ENCODE data around the gene SLC52A3.

SLC52A3 gene

GRCh38 chr20:753897-754635 is 14.2 kb downstream of the SLC52A3 start:
- TF ChIP-seq POLR2A (IDR thresholded peaks at IDR 0.05; ENCODE audit: low read depth, low read length), result no peak
- DNase-seq (ENCODE audit: insufficient read length, low spot score) (no peak), FAIRE-seq (no peak)

DNA sequence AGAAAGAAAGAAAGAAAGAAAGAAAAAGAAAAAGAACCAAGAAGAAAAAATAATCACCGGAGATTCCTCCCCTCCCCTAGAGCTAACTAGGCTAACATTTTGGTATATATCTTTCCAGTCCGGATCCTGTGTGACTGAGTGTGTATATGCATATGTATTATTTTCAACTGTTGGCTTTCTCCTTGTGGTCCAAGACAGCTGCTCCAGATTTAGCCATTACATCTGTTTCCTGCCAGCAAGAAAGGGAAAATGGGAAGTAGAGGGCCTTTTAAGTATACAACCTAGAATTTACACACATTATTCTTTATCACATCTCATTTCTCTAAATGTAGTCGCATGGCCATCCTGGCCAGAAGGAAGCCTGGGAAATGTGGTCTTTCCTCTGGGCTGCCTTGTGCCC is 15.2 kb downstream of the SLC52A3 start:
- DNase-seq (ENCODE audit: insufficient read length, low spot score), result no peak
- no peak for TF ChIP-seq POLR2A (IDR thresholded peaks at IDR 0.05; ENCODE audit: low read depth, low read length)
- no peak for FAIRE-seq

DNA sequence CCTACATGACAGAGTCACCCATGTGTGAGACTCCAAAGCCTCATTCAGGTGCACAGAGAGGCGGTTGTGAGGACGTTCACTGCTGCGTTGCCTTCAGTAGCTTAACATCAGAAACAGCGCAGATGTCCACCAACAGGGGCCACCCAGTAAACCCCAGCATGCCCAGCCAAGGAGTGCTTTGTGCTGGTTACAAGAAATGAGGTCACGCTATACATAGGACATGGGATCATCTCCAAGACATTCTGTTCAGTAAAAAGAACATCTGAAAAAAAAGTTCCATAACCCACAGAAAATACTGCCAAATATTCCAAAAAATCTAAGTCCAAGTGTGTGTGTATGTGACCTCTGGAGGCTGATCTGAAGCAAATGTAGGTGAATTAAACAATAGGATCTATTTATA is 16.0 kb downstream of the SLC52A3 start:
- TF ChIP-seq POLR2A (IDR thresholded peaks at IDR 0.05; ENCODE audit: low read depth, low read length), result no peak
- no peak for FAIRE-seq
- DNase-seq (ENCODE audit: insufficient read length, low spot score), result no peak

- no peak for FAIRE-seq
- DNase-seq (ENCODE audit: insufficient read length, low spot score), result no peak
- no peak for TF ChIP-seq POLR2A (IDR thresholded peaks at IDR 0.05; ENCODE audit: low read depth, low read length)
These were observed 16.5 kb downstream of the SLC52A3 start for GRCh38 chr20:751761-752160.

- no peak for TF ChIP-seq POLR2A (IDR thresholded peaks at IDR 0.05; ENCODE audit: low read depth, low read length)
These were observed 17.5 kb downstream of the SLC52A3 start for GRCh38 chr20:750801-751200.

GRCh38 chr20:745683-746301 is 22.5 kb downstream of the SLC52A3 start:
- DNase-seq (ENCODE audit: insufficient read length, low spot score) (no peak), FAIRE-seq (no peak)
- TF ChIP-seq POLR2A (IDR thresholded peaks at IDR 0.05; ENCODE audit: low read depth, low read length), result no peak

More at GRCh38 chr20:750801-751200, 17.5 kb downstream of the SLC52A3 start:
- FAIRE-seq (no peak), DNase-seq (ENCODE audit: insufficient read length, low spot score) (no peak)

DNA sequence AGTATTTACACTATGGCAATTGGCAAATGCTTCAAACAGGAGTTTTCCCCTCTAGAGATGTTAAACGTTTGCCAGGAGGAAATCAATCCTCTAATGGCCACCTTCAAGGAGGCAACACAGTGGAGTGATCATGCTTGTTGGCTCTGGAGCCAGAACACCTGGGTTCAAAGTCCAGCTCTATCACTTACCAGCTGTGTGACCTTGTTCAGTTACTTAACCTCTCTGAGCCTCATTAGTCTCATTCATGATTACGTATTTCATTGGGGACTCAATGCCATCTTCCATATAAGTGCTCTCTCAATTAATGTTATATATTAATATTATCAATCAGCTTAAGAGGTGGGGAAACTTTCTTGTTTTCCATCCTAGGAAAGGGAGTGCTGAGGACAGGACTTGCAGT is 26.1 kb downstream of the SLC52A3 start:
- DNase-seq (ENCODE audit: insufficient read length, low spot score) (no peak), FAIRE-seq (no peak)
- TF ChIP-seq POLR2A (IDR thresholded peaks at IDR 0.05; ENCODE audit: low read depth, low read length), result no peak

DNA sequence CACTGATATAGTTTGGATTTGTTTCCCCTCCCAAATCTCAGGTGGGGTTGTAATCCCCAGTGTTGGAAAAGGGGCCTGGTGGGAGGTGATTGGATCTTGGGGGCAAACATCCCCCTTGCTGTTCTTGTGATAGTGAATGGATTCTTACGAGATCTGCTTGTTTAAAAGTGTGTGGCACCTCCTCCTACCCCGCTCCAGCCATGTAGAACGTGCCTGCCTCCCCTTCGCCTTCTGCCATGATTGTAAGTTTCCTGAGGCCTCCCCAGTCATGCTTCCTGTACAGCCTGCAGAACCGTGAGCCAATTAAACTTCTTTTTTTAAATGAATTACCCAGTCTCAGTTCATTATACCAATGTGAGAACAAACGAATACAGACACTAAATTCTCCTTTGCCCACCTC is 26.7 kb downstream of the SLC52A3 start:
- FAIRE-seq (no peak), DNase-seq (ENCODE audit: insufficient read length, low spot score) (no peak)
- no peak for TF ChIP-seq POLR2A (IDR thresholded peaks at IDR 0.05; ENCODE audit: low read depth, low read length)

GRCh38 chr20:740162-740561 is 28.1 kb downstream of the SLC52A3 start:
- FAIRE-seq (no peak), DNase-seq (ENCODE audit: insufficient read length, low spot score) (no peak)
- no peak for TF ChIP-seq POLR2A (IDR thresholded peaks at IDR 0.05; ENCODE audit: low read depth, low read length)

GRCh38 chr20:739736-740135 is 28.6 kb downstream of the SLC52A3 start:
- no peak for FAIRE-seq
- no peak for DNase-seq (ENCODE audit: insufficient read length, low spot score)
- TF ChIP-seq POLR2A (IDR thresholded peaks at IDR 0.05; ENCODE audit: low read depth, low read length), result no peak

DNA sequence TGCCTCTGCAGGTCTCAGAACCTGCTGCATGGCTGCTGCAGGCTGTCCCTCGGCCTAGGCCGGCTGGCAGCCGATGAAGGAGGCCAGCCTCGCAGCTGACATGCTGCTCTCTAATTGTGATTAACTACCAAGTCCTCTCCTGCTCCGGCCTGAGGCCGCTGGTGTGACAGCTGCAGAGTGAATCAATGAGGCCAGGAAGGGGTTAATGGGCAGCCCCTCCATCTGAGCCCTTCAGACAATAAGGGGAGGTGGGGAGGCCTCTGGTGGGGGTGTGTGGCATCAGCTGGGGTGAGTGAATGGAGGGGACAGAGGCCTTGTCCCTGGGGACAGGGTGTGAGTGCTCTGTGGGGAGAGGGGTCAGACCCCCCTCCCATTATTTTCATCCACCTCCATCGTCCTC is 34.4 kb downstream of the SLC52A3 start:
- FAIRE-seq (no peak), DNase-seq (ENCODE audit: insufficient read length, low spot score) (no peak)
- no peak for TF ChIP-seq POLR2A (IDR thresholded peaks at IDR 0.05; ENCODE audit: low read depth, low read length)

DNA sequence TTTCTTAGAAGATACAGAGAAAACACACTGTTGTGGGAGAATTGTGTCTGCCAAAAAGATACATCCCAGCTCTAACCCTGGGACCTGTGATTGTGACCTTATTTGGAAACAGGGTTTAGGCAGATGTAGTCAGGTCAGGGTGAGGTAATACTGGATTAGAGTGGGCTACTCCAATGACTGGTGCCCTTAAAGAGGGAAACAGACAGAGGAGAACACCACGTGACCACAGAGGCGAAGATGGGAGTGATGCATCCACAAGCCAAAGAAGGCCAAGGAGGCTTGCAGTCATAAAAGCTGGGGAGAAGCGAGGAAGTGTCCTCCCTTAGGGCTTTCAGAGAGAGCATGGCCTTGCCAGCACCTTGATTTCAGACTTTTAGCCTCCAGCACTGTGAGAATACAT is 35.6 kb downstream of the SLC52A3 start:
- FAIRE-seq, result no peak
- no peak for TF ChIP-seq POLR2A (IDR thresholded peaks at IDR 0.05; ENCODE audit: low read depth, low read length)
- DNase-seq (ENCODE audit: insufficient read length, low spot score), result no peak

GRCh38 chr20:731891-732560 is 36.3 kb downstream of the SLC52A3 start:
- no peak for TF ChIP-seq POLR2A (IDR thresholded peaks at IDR 0.05; ENCODE audit: low read depth, low read length)
- no peak for DNase-seq (ENCODE audit: insufficient read length, low spot score)
- FAIRE-seq, result no peak

GRCh38 chr20:730005-730404 is 38.3 kb downstream of the SLC52A3 start:
- TF ChIP-seq POLR2A (IDR thresholded peaks at IDR 0.05; ENCODE audit: low read depth, low read length), result no peak
- DNase-seq (ENCODE audit: insufficient read length, low spot score) (no peak), FAIRE-seq (no peak)
